ENCODE measurements around the gene RASAL2.

Gene RASAL2

GRCh38 chr1:178407655-178408054 lies 313.8 kb downstream of the RASAL2 start:
- no peak for DNase-seq

- no peak for DNase-seq
Measured at GRCh38 chr1:178408871-178409270, 315.0 kb downstream of the RASAL2 start.

- DNase-seq = no peak
Measured at GRCh38 chr1:178409541-178409940, 315.6 kb downstream of the RASAL2 start.

- no peak for DNase-seq
Measured at GRCh38 chr1:178411756-178412399, 318.0 kb downstream of the RASAL2 start.

- no peak for DNase-seq
Measured at GRCh38 chr1:178412400-178412770, 318.5 kb downstream of the RASAL2 start.

GRCh38 chr1:178417858-178418257 lies 324.0 kb downstream of the RASAL2 start:
- no peak for DNase-seq

GRCh38 chr1:178418284-178418955 lies 324.5 kb downstream of the RASAL2 start:
- DNase-seq = no peak

GRCh38 chr1:178434360-178434759 lies 340.5 kb downstream of the RASAL2 start:
- DNase-seq = no peak

GRCh38 chr1:178434899-178435435 lies 341.1 kb downstream of the RASAL2 start:
- DNase-seq = no peak

- DNase-seq = no peak
Measured at GRCh38 chr1:178436899-178437298, 343.0 kb downstream of the RASAL2 start.

- no peak for DNase-seq
Measured at GRCh38 chr1:178438432-178438831, 344.5 kb downstream of the RASAL2 start.

- DNase-seq = no peak
Measured at GRCh38 chr1:178442925-178443324, 349.0 kb downstream of the RASAL2 start.

- no peak for DNase-seq
Measured at GRCh38 chr1:178450871-178451270, 357.0 kb downstream of the RASAL2 start.

- no peak for DNase-seq
Measured at GRCh38 chr1:178451529-178451928, 357.6 kb downstream of the RASAL2 start.

- DNase-seq = no peak
Measured at GRCh38 chr1:178452013-178452412, 358.1 kb downstream of the RASAL2 start.

GRCh38 chr1:178456472-178456871 lies 362.6 kb downstream of the RASAL2 start:
- no peak for DNase-seq

GRCh38 chr1:178457651-178458050 lies 363.7 kb downstream of the RASAL2 start:
- no peak for DNase-seq

GRCh38 chr1:178458203-178458602 lies 364.3 kb downstream of the RASAL2 start:
- DNase-seq = no peak

- DNase-seq = no peak
Measured at GRCh38 chr1:178461104-178461503, 367.2 kb downstream of the RASAL2 start.

GRCh38 chr1:178461701-178462100 lies 367.8 kb downstream of the RASAL2 start:
- DNase-seq = no peak

- no peak for DNase-seq
Measured at GRCh38 chr1:178464141-178464540, 370.2 kb downstream of the RASAL2 start.

- no peak for DNase-seq
Measured at GRCh38 chr1:178464566-178464965, 370.7 kb downstream of the RASAL2 start.

- DNase-seq = no peak
Measured at GRCh38 chr1:178465011-178465410, 371.1 kb downstream of the RASAL2 start.

GRCh38 chr1:178467837-178468236 lies 373.9 kb downstream of the RASAL2 start:
- DNase-seq = no peak
